ENCODE data around the gene C17orf67.

C17orf67 gene

GRCh38 chr17:56808503-56808902 lies 25.2 kb downstream of the C17orf67 start:
- no peak for DNase-seq (ENCODE audit: low read depth in 2 of 3, low spot score in 1 of 3)

GRCh38 chr17:56807723-56808122 lies 26.0 kb downstream of the C17orf67 start:
- DNase-seq (ENCODE audit: low read depth in 2 of 3, low spot score in 1 of 3): no peak

GRCh38 chr17:56806949-56807348 lies 26.8 kb downstream of the C17orf67 start:
- DNase-seq (ENCODE audit: low read depth in 2 of 3, low spot score in 1 of 3): no peak

DNA sequence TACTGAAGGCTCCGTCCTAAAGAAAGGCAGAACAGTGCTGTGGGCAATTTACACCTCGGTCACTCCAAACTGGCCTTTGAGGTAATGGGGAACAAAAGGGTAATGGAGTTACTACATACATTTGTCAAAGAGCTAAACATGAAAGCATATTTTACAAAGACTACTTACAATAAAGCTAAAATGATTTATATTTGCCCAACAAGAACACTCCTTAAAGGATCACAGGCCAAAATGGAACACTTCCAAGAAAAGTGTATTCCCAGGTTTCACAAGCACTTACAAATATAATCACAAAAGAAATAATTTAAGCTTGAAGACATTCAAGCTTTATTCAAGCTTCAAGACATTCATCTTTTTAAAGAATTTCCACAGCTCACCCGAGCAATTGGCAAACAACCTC lies 29.3 kb downstream of the C17orf67 start:
- no peak for DNase-seq (ENCODE audit: low read depth in 2 of 3, low spot score in 1 of 3)

DNA sequence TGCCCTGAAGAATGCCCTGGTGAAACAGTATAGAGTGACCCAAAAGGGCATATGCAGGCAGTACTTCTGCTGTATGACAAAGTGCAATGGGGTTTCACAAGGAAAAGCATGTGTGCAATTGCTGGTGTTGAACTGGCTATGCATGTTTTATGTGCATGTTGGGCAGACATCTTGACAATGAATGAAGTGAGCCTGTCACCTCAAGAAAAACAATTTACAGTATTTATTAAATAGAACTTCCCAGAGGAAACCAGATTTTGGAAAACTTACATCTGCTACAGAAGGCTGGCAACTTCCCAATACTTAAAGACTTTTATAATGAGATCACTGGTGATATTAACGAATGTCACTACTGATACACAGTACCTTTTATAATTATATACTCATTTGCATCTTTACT lies 30.6 kb downstream of the C17orf67 start:
- no peak for DNase-seq (ENCODE audit: low read depth in 2 of 3, low spot score in 1 of 3)

DNA sequence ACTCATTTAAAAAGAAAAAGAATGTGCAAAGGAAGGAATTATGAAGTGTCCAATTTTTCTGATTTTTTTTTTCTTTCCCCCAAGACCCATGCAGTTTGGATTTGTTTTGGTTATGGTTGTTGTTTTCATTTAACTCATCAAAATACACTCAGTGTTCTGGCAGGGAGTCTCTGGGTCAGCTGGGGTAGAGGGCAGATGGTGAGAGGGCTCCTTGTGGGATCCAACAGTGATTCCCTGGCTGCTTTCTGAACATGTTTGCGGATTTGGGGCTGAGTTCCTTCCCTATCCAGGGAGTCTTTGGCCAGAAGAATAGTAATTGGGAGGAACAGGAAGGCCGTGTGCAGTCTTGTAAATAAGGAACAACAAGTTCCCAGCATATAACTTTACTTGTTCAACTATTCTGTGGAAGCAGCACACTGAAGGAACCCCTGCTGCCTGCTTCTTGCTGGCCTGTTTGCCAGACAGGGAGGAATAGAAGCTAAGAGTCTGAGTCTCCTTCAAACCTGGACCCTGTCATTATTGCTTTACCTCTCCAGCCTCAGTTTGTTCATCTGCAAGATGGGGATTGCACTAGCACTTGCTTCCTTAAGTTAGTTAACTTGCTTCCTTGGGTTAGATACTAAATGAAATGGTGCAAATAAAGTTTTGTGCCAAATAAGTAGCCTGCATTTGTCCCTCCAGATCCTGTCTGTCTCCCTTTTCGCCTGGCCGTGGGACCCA lies 32.1 kb downstream of the C17orf67 start:
- no peak for DNase-seq (ENCODE audit: low read depth in 2 of 3, low spot score in 1 of 3)

DNA sequence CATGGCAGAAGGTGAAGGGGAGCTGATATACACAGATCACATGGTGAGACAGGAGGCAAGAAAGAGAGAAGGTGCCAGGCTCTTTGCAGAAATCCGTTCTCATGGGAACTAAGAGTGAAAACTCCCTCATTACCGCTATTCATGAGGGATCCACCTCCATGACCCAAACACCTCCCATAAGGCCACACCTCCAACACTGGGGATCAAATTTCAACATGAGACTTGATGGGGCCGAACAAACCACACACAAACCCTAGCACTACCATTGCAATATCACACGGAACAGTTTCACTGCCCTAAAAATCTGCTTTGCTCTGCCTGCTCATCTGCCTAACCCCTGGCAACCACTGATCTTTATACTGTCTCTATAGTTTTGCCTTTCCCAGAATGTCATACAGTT lies 34.8 kb downstream of the C17orf67 start:
- no peak for DNase-seq (ENCODE audit: low read depth in 2 of 3, low spot score in 1 of 3)

- no peak for DNase-seq (ENCODE audit: low read depth in 2 of 3, low spot score in 1 of 3)
Measured at GRCh38 chr17:56796536-56796935, 37.2 kb downstream of the C17orf67 start.

GRCh38 chr17:56795221-56795865 lies 38.4 kb downstream of the C17orf67 start:
- DNase-seq (ENCODE audit: low read depth in 2 of 3, low spot score in 1 of 3): no peak

DNA sequence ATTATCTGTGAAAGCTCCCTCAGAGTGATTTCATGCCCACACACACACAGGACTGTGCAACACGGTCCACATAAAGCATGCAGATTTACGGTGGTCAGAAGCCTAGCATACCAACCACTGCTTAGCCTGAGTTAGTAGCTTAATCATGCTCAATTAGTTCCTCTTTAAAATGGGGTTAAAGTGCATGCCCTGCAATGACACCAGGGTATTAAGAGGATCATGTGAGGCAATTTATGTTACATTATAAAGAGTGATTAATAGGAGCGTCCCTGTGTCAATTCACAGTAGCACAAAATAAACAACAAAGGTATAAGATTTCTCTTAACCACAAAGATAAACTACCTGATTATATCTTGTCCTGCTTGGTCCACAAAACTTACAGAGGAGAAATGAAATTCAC lies 39.8 kb downstream of the C17orf67 start:
- no peak for DNase-seq (ENCODE audit: low read depth in 2 of 3, low spot score in 1 of 3)

- DNase-seq (ENCODE audit: low read depth in 2 of 3, low spot score in 1 of 3): no peak
Measured at GRCh38 chr17:56793531-56793930, 40.2 kb downstream of the C17orf67 start.

DNA sequence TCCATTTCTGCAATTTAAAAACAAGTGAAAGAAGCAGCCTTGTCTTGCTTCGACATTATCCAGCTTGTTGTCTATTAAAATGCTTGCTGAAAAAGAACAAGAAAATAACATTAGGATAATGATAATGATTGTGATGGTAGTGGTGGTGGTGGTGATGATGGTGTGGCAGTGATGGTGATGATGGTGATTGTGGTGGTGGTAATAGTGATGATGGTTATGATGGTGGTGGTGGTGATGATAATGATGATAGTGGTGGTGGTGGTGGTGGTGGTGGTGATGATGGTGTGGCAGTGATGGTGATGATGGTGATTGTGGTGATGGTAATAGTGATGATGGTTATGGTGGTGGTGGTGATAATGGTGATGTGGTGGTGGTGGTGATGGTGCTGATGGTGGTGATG lies 41.5 kb downstream of the C17orf67 start:
- no peak for DNase-seq (ENCODE audit: low read depth in 2 of 3, low spot score in 1 of 3)

DNA sequence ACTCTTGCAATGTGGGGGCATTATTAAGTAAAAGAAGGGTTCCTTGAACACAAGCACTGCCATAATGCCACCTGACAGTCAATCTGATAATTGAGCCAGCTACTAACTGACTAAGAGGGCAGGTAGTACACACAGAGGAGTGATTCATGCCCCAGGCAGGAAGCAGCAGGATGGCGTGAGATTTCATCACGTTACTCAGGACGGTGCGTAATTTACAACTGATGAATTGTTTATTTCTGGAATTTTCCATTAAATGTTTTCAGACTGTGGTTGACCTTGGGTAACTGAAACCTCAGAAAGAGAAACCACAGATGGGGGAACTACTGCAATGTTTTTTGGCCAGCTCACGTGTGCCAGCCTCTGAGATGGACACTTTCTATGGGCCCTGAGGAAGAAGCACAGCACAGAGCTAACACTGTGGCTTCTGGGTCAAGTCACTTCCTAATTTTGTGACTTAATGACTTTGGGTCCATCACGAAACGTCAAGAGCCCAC lies 46.7 kb downstream of the C17orf67 start:
- peak; percentile 38 to 53 (median 52) for DNase-seq (ENCODE audit: low read depth in 2 of 3, low spot score in 1 of 3)

GRCh38 chr17:56785997-56786680 lies 47.6 kb downstream of the C17orf67 start:
- DNase-seq (ENCODE audit: low read depth in 2 of 3, low spot score in 1 of 3): no peak

GRCh38 chr17:56785405-56785804 lies 48.3 kb downstream of the C17orf67 start:
- DNase-seq (ENCODE audit: low read depth in 2 of 3, low spot score in 1 of 3): no peak

DNA sequence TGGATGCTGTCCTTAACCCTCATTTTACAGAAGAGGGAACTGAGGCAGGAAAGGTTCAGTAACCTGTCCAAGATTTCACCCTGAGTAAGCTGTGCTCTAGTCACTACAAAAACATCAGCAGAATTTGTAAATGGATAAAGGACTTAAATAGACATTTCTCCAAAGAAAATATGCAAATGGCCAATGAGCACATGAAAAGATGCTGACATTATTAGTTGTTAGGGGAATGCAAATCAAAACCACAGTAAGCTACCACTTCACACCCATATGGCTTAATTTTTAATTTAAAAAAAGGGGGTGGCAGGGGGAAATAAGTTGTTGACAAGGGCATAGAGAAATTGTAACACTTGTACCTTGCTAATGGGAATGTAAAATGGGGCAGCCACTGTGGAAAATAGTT lies 51.4 kb downstream of the C17orf67 start:
- DNase-seq (ENCODE audit: low read depth in 2 of 3, low spot score in 1 of 3): no peak

GRCh38 chr17:56781906-56782305 lies 51.8 kb downstream of the C17orf67 start:
- no peak for DNase-seq (ENCODE audit: low read depth in 2 of 3, low spot score in 1 of 3)

- peak; percentile 75 to 87 (median 77) for DNase-seq (ENCODE audit: low read depth in 2 of 3, low spot score in 1 of 3)
Measured at GRCh38 chr17:56779898-56780777, 53.6 kb downstream of the C17orf67 start.

- no peak for DNase-seq (ENCODE audit: low read depth in 2 of 3, low spot score in 1 of 3)
Measured at GRCh38 chr17:56779322-56779721, 54.4 kb downstream of the C17orf67 start.

DNA sequence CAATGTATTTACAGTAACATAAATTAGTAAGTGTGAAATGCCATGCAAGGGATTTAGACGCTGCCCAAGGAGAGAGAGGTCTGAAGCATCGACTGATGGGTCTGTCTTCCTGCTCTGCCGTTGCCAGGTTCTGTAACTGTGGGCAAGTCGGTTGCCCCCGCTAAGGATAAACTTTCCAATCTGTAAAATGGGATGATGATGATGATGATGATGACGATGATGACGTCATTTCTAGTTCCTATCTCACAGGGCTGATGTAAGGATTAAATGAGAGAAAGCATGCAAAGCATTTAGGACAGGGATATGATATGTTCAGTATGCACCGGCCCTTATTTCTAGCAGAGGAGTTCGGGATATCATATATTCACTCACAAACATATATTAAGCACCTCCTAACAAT lies 54.8 kb downstream of the C17orf67 start:
- no peak for DNase-seq (ENCODE audit: low read depth in 2 of 3, low spot score in 1 of 3)

DNA sequence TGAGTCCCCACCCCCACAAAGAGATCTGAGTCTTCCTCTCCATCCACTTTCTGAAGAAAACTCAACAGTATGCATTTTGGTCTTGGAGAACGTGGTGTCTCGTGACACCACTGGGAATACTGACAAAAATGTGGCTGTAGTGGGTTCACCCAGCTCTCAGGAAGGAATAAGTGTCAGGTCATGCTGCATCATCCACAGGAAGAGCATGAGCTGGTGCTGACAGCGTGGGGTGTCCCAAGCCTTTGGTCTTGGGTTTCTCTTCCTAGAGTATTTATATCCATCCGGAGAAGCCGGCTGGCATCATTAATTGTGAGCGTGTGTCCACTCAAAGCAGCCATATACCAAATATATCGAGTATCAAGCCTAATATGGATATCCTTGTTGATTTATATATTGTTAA lies 55.9 kb downstream of the C17orf67 start:
- no peak for DNase-seq (ENCODE audit: low read depth in 2 of 3, low spot score in 1 of 3)

Measured in stimulated activated CD4-positive, alpha-beta T cell treated with anti-CD3 and anti-CD28 coated beads, Interleukin-12 subunit alpha, Interleukin-12 subunit beta, amount 100 ng/mL, for 48 hours (primary cell).